NCI-H69 (cell line): Measurements from ENCODE around the gene TENT4A.
A peak's percentile ranks its signal among the peaks of the same experiment; 100 is the strongest.

Experiments
- DNase-seq: peaks from one replicate; lab custom pipeline; 2025; lab: John Stamatoyannopoulos, UW

Gene TENT4A

GRCh38 chr5:6700685-6701355 lies 12.4 kb upstream of the TENT4A start:
- DNase-seq = no peak

- DNase-seq = no peak
Measured at GRCh38 chr5:6701491-6701890, 11.7 kb upstream of the TENT4A start.

GRCh38 chr5:6702633-6703032 lies 10.6 kb upstream of the TENT4A start:
- DNase-seq = no peak

- no peak for DNase-seq
Measured at GRCh38 chr5:6703806-6704205, 9.4 kb upstream of the TENT4A start.

GRCh38 chr5:6704361-6704851 lies 8.8 kb upstream of the TENT4A start:
- DNase-seq = no peak

GRCh38 chr5:6705088-6705487 lies 8.1 kb upstream of the TENT4A start:
- DNase-seq = no peak

- no peak for DNase-seq
Measured at GRCh38 chr5:6705959-6706358, 7.3 kb upstream of the TENT4A start.

GRCh38 chr5:6707852-6708251 lies 5.4 kb upstream of the TENT4A start:
- DNase-seq = no peak

- no peak for DNase-seq
Measured at GRCh38 chr5:6708814-6709213, 4.4 kb upstream of the TENT4A start.

- DNase-seq = no peak
Measured at GRCh38 chr5:6710070-6710469, 3.2 kb upstream of the TENT4A start.

- no peak for DNase-seq
Measured at GRCh38 chr5:6710551-6711318, 2.5 kb upstream of the TENT4A start.

GRCh38 chr5:6711409-6712141 lies 1.7 kb upstream of the TENT4A start:
- DNase-seq = no peak

- peak; percentile 74 for DNase-seq
Measured at GRCh38 chr5:6712142-6712576, 1.1 kb upstream of the TENT4A start.

- peak; percentile 98 for DNase-seq
Measured at GRCh38 chr5:6712577-6713273, 507 bp upstream of the TENT4A start.

GRCh38 chr5:6714226-6715041 lies 1.2 kb downstream of the TENT4A start:
- peak; percentile 59 for DNase-seq

- DNase-seq = no peak
Measured at GRCh38 chr5:6715271-6715670, 2.0 kb downstream of the TENT4A start.

GRCh38 chr5:6715758-6716628 lies 2.8 kb downstream of the TENT4A start:
- peak; percentile 22 for DNase-seq

- DNase-seq = no peak
Measured at GRCh38 chr5:6716629-6717149, 3.5 kb downstream of the TENT4A start.

GRCh38 chr5:6717247-6717646 lies 4.0 kb downstream of the TENT4A start:
- no peak for DNase-seq

GRCh38 chr5:6717687-6718086 lies 4.5 kb downstream of the TENT4A start:
- DNase-seq = no peak
